Activated gamma-delta T cell treated with anti-CD3 and anti-CD28 coated beads, Interleukin-2, amount 50 U/mL, for 16 hours (primary cell): ENCODE measurements around the gene DPCD.
"Not testable (repeated sequence)": the region's sequence is repeated elsewhere in the genome, so short reads cannot be mapped to it uniquely, and the experiment has no call there.

Source experiments
- DNase-seq: peaks from one replicate; pipeline ENCODE4 v3.0.0-alpha.2; 2020; ENCODE audit warnings: low read depth

The DPCD gene

GRCh38 chr10:101585841-101586240 is 2.3 kb upstream of the DPCD start:
- DNase-seq = no peak

- DNase-seq = no peak
Measured at GRCh38 chr10:101588879-101589278, 758 bp downstream of the DPCD start.

GRCh38 chr10:101593331-101593730 is 5.2 kb downstream of the DPCD start:
- DNase-seq = not testable (repeated sequence)

GRCh38 chr10:101595591-101596433 is 7.7 kb downstream of the DPCD start:
- DNase-seq = no peak

- DNase-seq = no peak
Measured at GRCh38 chr10:101597091-101597900, 9.2 kb downstream of the DPCD start.

GRCh38 chr10:101601541-101601940 is 13.4 kb downstream of the DPCD start:
- DNase-seq = no peak

GRCh38 chr10:101602761-101603398 is 14.8 kb downstream of the DPCD start:
- peak; percentile 16 for DNase-seq

GRCh38 chr10:101607124-101607523 is 19.0 kb downstream of the DPCD start:
- no peak for DNase-seq

- no peak for DNase-seq
Measured at GRCh38 chr10:101609481-101609880, 21.4 kb downstream of the DPCD start.

- no peak for DNase-seq
Measured at GRCh38 chr10:101611096-101611905, 23.2 kb downstream of the DPCD start.

GRCh38 chr10:101612086-101612485 is 24.0 kb downstream of the DPCD start:
- no peak for DNase-seq

GRCh38 chr10:101612872-101613271 is 24.8 kb downstream of the DPCD start:
- DNase-seq = no peak

- no peak for DNase-seq
Measured at GRCh38 chr10:101613646-101614045, 25.5 kb downstream of the DPCD start.

GRCh38 chr10:101614663-101615524 is 26.8 kb downstream of the DPCD start:
- DNase-seq = no peak

- DNase-seq = no peak
Measured at GRCh38 chr10:101615525-101616116, 27.5 kb downstream of the DPCD start.

GRCh38 chr10:101616415-101617101 is 28.4 kb downstream of the DPCD start:
- no peak for DNase-seq

GRCh38 chr10:101617102-101617823 is 29.1 kb downstream of the DPCD start:
- DNase-seq = no peak

- no peak for DNase-seq
Measured at GRCh38 chr10:101617824-101618568, 29.9 kb downstream of the DPCD start.
